EH (cell line): ENCODE measurements around the gene ZNF280B.

Experiments
- DNase-seq: peaks from one replicate; pipeline ENCODE4 v3.0.0-alpha.2; 2015; ENCODE audit warnings: low read depth

The ZNF280B gene

GRCh38 chr22:22508274-22509176 is at the start of gene ZNF280B:
TSS of gene ZNF280B (minus strand) at chr22:22508742. CDS start at chr22:22489398, 19,344 bp downstream.
- DNase-seq: peak; percentile 71

GRCh38 chr22:22556995-22557925 is 48.7 kb upstream of the ZNF280B start:
- no peak for DNase-seq

- no peak for DNase-seq
Measured at GRCh38 chr22:22556578-22556977, 48.0 kb upstream of the ZNF280B start.

- DNase-seq: no peak
Measured at GRCh38 chr22:22555596-22555995, 47.1 kb upstream of the ZNF280B start.

GRCh38 chr22:22554587-22555284 is 46.2 kb upstream of the ZNF280B start:
- no peak for DNase-seq

GRCh38 chr22:22553735-22554586 is 45.4 kb upstream of the ZNF280B start:
- DNase-seq: no peak

GRCh38 chr22:22553141-22553540 is 44.6 kb upstream of the ZNF280B start:
- no peak for DNase-seq

- DNase-seq: peak; percentile 3
Measured at GRCh38 chr22:22552630-22553029, 44.1 kb upstream of the ZNF280B start.

GRCh38 chr22:22550789-22551434 is 42.4 kb upstream of the ZNF280B start:
- DNase-seq: no peak

GRCh38 chr22:22548910-22549309 is 40.4 kb upstream of the ZNF280B start:
- DNase-seq: no peak

GRCh38 chr22:22548317-22548716 is 39.8 kb upstream of the ZNF280B start:
- no peak for DNase-seq

- no peak for DNase-seq
Measured at GRCh38 chr22:22547692-22548300, 39.3 kb upstream of the ZNF280B start.

GRCh38 chr22:22547226-22547625 is 38.7 kb upstream of the ZNF280B start:
- no peak for DNase-seq

- DNase-seq: no peak
Measured at GRCh38 chr22:22546490-22546889, 37.9 kb upstream of the ZNF280B start.

- DNase-seq: no peak
Measured at GRCh38 chr22:22545084-22545483, 36.5 kb upstream of the ZNF280B start.

- DNase-seq: no peak
Measured at GRCh38 chr22:22538226-22538989, 29.9 kb upstream of the ZNF280B start.

GRCh38 chr22:22536916-22537315 is 28.4 kb upstream of the ZNF280B start:
- no peak for DNase-seq

- no peak for DNase-seq
Measured at GRCh38 chr22:22536515-22536914, 28.0 kb upstream of the ZNF280B start.

- no peak for DNase-seq
Measured at GRCh38 chr22:22535662-22536061, 27.1 kb upstream of the ZNF280B start.
